Mesothelial cell of epicardium (in vitro differentiated cells): ENCODE results near the gene ACTR5. TPM values are rescaled to one million over a fixed set of nuclear protein-coding genes. Genes with fewer than 3 reads are reported as not detected.

Experiments
- DNase-seq, 2 experiments: peaks; one replicate each; pipeline ENCODE4 v3.0.0; 2021; ENCODE audit warnings: low spot score in 2 of 2; ENCODE audit not compliant: unreplicated experiment in 2 of 2
- H3K27ac Mint-ChIP-seq: 2 replicates; pipeline ENCODE4 v1.8.0; 2021; ENCODE audit warnings: mixed read lengths
- H3K27me3 Mint-ChIP-seq: 2 replicates; pipeline ENCODE4 v1.8.0; 2021; ENCODE audit warnings: low read depth, mixed read lengths
- H3K36me3 Mint-ChIP-seq: 2 replicates; pipeline ENCODE4 v1.8.0; 2021; ENCODE audit warnings: mixed read lengths
- H3K4me1 Mint-ChIP-seq: 2 replicates; pipeline ENCODE4 v1.8.0; 2021; ENCODE audit warnings: mixed read lengths
- H3K4me3 Mint-ChIP-seq: 2 replicates; pipeline ENCODE4 v1.8.0; 2021; ENCODE audit warnings: mild to moderate bottlenecking, moderate library complexity, mixed read lengths
- H3K9me3 Mint-ChIP-seq: 2 replicates; pipeline ENCODE4 v1.8.0; 2021; ENCODE audit warnings: mixed read lengths
- total RNA-seq: library from RNA; stranded (reverse); gene quantifications from 3 replicates; pipeline ENCODE4 v1.2.1, GENCODE V29; 2021
- TF ChIP-seq, protein P1 (sequence below): fragments of 200-600 bp; sonication (generic); IDR thresholded peaks from one replicate; pipeline ENCODE4 v1.5.0; 2021; ENCODE audit warnings: antibody characterized with exemption; ENCODE audit not compliant: unreplicated experiment

The ACTR5 gene
- total RNA-seq, 1 donor from 2014 or later: 9.5 TPM

- Mint-ChIP-seq H3K4me3 (peak overlapping the region; percentile 23), H3K27me3 (peaks cover 99% of the 10 kb centered on the region), H3K4me1 (peaks cover 23% of the 10 kb centered on the region), H3K36me3 (no peaks in the 10 kb centered on the region), H3K27ac (no peak overlapping the region), H3K9me3 (no peaks in the 10 kb centered on the region)
- TF ChIP-seq, protein P1, sequence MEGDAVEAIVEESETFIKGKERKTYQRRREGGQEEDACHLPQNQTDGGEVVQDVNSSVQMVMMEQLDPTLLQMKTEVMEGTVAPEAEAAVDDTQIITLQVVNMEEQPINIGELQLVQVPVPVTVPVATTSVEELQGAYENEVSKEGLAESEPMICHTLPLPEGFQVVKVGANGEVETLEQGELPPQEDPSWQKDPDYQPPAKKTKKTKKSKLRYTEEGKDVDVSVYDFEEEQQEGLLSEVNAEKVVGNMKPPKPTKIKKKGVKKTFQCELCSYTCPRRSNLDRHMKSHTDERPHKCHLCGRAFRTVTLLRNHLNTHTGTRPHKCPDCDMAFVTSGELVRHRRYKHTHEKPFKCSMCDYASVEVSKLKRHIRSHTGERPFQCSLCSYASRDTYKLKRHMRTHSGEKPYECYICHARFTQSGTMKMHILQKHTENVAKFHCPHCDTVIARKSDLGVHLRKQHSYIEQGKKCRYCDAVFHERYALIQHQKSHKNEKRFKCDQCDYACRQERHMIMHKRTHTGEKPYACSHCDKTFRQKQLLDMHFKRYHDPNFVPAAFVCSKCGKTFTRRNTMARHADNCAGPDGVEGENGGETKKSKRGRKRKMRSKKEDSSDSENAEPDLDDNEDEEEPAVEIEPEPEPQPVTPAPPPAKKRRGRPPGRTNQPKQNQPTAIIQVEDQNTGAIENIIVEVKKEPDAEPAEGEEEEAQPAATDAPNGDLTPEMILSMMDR: no peak
- DNase-seq: peak in 1 of 2 experiments; percentile 39
Observed at GRCh38 chr20:38723017-38723847, 25.0 kb upstream of the ACTR5 start.

- peak in 1 of 2 experiments; percentile 39 for DNase-seq
- peaks cover 26% of the 10 kb centered on the region for H3K4me1 Mint-ChIP-seq
- H3K27ac Mint-ChIP-seq: no peak within 1 kb of the TSS
- no peaks in the 10 kb centered on the region for H3K9me3 Mint-ChIP-seq
- no peaks in the 10 kb centered on the region for H3K36me3 Mint-ChIP-seq
- TF ChIP-seq, protein P1: no peak
- H3K4me3 Mint-ChIP-seq: peak within 1 kb of the TSS; percentile 42
- H3K27me3 Mint-ChIP-seq: peaks cover 99% of the 10 kb centered on the region
Observed at GRCh38 chr20:38723848-38724625, 24.2 kb upstream of the ACTR5 start, which contains the start of gene SLC32A1. Gene SLC32A1, plus strand, starts transcription at chr20:38724486. Its CDS starts 239 bp downstream, at chr20:38724725.

DNA sequence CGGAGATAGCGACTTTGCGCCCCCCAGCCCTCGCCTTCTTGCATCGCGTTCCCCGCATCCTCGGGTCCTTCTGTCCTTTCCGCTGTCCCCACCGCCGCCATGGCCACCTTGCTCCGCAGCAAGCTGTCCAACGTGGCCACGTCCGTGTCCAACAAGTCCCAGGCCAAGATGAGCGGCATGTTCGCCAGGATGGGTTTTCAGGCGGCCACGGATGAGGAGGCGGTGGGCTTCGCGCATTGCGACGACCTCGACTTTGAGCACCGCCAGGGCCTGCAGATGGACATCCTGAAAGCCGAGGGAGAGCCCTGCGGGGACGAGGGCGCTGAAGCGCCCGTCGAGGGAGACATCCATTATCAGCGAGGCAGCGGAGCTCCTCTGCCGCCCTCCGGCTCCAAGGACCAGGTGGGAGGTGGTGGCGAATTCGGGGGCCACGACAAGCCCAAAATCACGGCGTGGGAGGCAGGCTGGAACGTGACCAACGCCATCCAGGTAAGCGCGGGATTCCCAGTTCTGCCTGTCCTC, 23.6 kb upstream of the ACTR5 start:
- TF ChIP-seq, protein P1: no peak
- H3K27me3 Mint-ChIP-seq: peaks cover 99% of the 10 kb centered on the region
- no peak for DNase-seq
- no peaks in the 10 kb centered on the region for H3K9me3 Mint-ChIP-seq
- peaks cover 30% of the 10 kb centered on the region for H3K4me1 Mint-ChIP-seq
- no peak overlapping the region for H3K27ac Mint-ChIP-seq
- H3K36me3 Mint-ChIP-seq: no peaks in the 10 kb centered on the region
- H3K4me3 Mint-ChIP-seq: peak overlapping the region; percentile 42

DNA sequence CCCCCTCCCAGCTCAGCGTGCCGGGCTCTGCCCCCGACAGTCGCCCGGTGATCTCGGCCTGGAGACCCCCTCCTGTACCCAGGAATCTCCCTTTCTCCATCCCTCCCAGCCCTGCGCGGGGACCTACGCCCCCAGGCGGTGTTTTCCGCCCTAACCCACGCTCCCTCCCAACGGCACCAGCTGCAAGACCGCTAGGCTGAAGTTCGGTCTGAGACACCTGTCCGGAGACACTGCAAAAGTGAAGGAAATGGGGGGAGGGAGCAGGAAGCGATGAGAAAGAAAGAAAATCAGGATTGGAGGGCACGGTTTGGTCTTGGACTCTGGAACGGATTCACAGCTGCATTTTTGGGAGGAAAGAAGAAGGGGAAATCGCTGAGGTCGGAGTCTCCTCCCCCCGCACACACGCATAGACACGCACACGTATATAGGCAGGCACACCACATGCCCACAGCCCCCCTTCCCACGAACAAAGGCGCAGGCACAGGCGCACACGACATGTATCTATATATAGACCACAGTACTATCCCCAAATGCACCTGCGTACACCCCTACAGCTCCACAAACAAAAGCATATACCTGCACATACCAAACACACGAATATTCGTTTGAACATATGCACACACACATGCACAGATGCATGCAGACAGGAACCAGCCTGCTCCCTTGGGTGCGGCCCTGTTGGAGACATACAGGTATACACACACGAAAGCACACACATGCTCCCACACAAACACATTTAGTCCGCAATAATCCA, 22.9 kb upstream of the ACTR5 start:
- Mint-ChIP-seq H3K4me3 (peak overlapping the region; percentile 15), H3K27ac (no peak overlapping the region)

More for the DNA sequence above, 22.9 kb upstream of the ACTR5 start:
- DNase-seq: no peak
- H3K36me3 Mint-ChIP-seq: no peaks in the 10 kb centered on the region
- peaks cover 99% of the 10 kb centered on the region for H3K27me3 Mint-ChIP-seq
- H3K4me1 Mint-ChIP-seq: peaks cover 34% of the 10 kb centered on the region
- H3K9me3 Mint-ChIP-seq: no peaks in the 10 kb centered on the region
- TF ChIP-seq, protein P1: no peak
